GM10266 (cell line): ENCODE data around the gene CEACAM8.
"Not testable (repeated sequence)": the region's sequence is repeated elsewhere in the genome, so short reads cannot be mapped to it uniquely, and the experiment has no call there.

Source experiments
- DNase-seq: peaks from one replicate; pipeline ENCODE4 v3.0.0; 2012; ENCODE audit errors: extremely low spot score
- TF ChIP-seq, protein P1 (sequence below): IDR thresholded peaks from 2 replicates; pipeline ENCODE4 v1.5.1; 2012; ENCODE audit warnings: mild to moderate bottlenecking, low read depth; ENCODE audit not compliant: control insufficient read depth, insufficient read depth; ENCODE audit errors: missing control alignments

Gene CEACAM8

GRCh38 chr19:42594617-42595489 lies at the start of gene CEACAM8:
CEACAM8 (minus strand) TSS chr19:42594924; CDS start chr19:42594828, 96 bp downstream.
- DNase-seq: no peak
- TF ChIP-seq, protein P1, sequence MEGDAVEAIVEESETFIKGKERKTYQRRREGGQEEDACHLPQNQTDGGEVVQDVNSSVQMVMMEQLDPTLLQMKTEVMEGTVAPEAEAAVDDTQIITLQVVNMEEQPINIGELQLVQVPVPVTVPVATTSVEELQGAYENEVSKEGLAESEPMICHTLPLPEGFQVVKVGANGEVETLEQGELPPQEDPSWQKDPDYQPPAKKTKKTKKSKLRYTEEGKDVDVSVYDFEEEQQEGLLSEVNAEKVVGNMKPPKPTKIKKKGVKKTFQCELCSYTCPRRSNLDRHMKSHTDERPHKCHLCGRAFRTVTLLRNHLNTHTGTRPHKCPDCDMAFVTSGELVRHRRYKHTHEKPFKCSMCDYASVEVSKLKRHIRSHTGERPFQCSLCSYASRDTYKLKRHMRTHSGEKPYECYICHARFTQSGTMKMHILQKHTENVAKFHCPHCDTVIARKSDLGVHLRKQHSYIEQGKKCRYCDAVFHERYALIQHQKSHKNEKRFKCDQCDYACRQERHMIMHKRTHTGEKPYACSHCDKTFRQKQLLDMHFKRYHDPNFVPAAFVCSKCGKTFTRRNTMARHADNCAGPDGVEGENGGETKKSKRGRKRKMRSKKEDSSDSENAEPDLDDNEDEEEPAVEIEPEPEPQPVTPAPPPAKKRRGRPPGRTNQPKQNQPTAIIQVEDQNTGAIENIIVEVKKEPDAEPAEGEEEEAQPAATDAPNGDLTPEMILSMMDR: no peak

GRCh38 chr19:42639324-42640092 lies 44.8 kb upstream of the CEACAM8 start:
- not testable (repeated sequence) for DNase-seq

DNA sequence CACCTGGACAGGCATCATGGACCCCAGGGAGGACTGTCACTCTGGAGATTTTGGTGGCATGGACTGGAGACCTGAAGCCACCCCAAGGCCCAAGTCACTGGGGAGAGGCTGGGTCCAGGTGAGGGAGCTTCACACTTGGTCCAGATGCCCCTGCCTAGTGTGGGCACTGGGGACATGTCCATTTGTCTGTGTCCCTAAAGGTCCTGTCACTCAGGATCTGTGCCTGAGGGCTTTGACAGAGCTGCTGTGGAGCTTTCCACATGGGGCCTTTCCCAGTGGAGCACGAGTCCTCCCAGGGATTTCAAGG lies 40.5 kb upstream of the CEACAM8 start:
- TF ChIP-seq, protein P1: no peak
- DNase-seq: no peak

- TF ChIP-seq, protein P1: peak; percentile 70
- DNase-seq: peak; percentile 61
Observed at GRCh38 chr19:42634409-42635232, 39.9 kb upstream of the CEACAM8 start.

DNA sequence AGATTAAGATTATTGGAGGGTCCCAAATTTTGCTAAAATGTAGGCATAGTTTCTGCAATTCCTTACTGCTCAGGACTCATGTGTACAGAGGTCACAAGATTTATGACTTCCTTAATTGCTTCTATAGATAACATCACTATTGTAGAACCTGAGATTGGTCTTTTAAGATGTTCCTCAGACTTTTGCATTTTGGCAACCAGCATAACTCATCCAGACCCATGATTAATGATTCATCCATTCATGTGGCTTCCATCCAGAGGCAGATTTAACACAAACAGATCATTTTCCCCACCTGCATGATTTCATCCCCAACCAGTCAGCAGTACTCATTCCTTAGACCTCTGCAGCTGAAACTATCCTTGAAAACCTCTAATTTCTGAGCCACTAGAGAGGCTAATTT lies 34.5 kb upstream of the CEACAM8 start:
- TF ChIP-seq, protein P1: no peak
- no peak for DNase-seq

DNA sequence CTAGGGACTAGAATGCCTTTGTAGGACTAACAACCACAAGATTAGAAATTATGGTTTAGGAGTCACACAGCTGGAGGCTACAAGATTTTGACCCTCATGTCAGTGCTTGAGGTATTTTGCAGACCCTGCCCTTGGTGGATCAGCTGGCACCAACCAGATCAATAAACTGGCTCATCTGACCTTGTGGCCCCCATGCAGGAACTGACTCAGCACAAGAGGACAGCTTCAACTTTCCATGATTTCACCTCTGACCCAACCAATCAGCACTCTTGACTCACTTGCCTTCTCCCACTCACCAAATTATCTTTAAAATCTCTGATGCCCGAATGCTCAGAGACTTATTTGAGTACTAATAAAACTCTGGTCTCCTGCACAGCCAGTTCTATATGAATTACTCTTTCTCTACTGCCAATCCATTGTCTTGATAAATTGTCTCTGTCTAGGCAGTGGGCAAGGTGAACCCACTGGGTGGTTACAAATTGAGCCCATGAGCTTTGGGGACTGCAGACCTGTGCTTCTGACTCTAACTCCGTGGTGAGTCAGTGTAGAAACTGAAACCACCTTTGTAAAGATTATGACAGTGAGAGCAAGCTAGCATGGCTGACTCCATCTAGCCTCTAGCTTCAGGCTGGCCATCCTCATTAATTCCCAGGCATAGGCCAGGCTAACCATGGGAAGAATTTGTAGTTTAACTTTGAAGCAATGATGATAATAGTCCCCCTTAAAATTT lies 33.9 kb upstream of the CEACAM8 start:
- TF ChIP-seq, protein P1: no peak
- DNase-seq: no peak

- TF ChIP-seq, protein P1: no peak
- no peak for DNase-seq
Observed at GRCh38 chr19:42627916-42628315, 33.2 kb upstream of the CEACAM8 start.
